ENCODE measurements around the gene EFCAB14.
"Not testable (repeated sequence)": the region's sequence is repeated elsewhere in the genome, so short reads cannot be mapped to it uniquely, and the experiment has no call there.

Gene EFCAB14

GRCh38 chr1:46749921-46750404 is 31.0 kb upstream of the EFCAB14 start:
- peaks cover 12% of the 10 kb centered on the region for H3K4me1 ChIP-seq (ENCODE audit: control insufficient read depth, insufficient read depth, low read length)
- H3K27me3 ChIP-seq (ENCODE audit: control insufficient read depth, insufficient read depth, low read length), result no peaks in the 10 kb centered on the region
- no peak overlapping the region for H3K4me3 ChIP-seq (ENCODE audit: low read length)
- H3K9me3 ChIP-seq (ENCODE audit: control insufficient read depth, low read length), result no peaks in the 10 kb centered on the region
- no peaks in the 10 kb centered on the region for H3K36me3 ChIP-seq (ENCODE audit: control insufficient read depth, insufficient read depth, low read length)
- no peak overlapping the region for H3K9ac ChIP-seq (ENCODE audit: low read length)

GRCh38 chr1:46749404-46749803 is 30.5 kb upstream of the EFCAB14 start:
- Histone ChIP-seq H3K27me3 (ENCODE audit: control insufficient read depth, insufficient read depth, low read length) (peaks cover 3% of the 10 kb centered on the region), H3K9ac (ENCODE audit: low read length) (no peak overlapping the region)

DNA sequence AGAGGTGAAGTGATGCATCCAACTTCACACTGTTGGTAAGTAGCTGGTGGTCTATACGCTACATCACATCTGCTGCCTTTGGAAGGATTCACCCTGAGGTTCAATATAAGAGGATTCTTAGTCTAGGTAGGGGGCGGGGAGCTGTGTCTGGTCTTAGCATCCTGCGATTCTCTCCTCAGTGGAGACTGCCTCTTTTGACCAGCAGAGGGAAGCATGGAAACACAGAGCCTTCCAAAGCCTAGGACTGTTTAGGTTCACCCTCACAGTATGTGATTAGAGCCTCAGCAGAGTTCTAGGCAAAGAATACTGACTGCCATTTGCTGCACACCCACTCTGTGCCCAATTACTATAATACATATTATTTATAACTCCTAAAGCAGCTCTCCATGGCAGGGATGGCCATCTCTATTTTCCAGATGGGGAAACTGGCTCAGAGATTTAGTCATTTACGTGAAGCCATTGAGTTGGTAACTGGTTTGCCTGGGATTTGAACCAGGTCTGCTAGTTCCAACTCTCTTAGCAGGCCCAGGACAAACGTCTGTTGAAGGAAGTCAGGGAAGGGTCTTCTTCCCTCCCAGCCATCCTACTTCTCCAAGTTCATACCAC is 28.9 kb upstream of the EFCAB14 start:
- peaks cover 3% of the 10 kb centered on the region for H3K27me3 ChIP-seq (ENCODE audit: control insufficient read depth, insufficient read depth, low read length)
- H3K9me3 ChIP-seq (ENCODE audit: control insufficient read depth, low read length), result no peaks in the 10 kb centered on the region
- H3K4me1 ChIP-seq (ENCODE audit: control insufficient read depth, insufficient read depth, low read length), result no peaks in the 10 kb centered on the region
- no peak overlapping the region for H3K4me3 ChIP-seq (ENCODE audit: low read length)
- H3K36me3 ChIP-seq (ENCODE audit: control insufficient read depth, insufficient read depth, low read length), result no peaks in the 10 kb centered on the region
- H3K9ac ChIP-seq (ENCODE audit: low read length), result no peak overlapping the region

More at GRCh38 chr1:46749404-46749803, 30.5 kb upstream of the EFCAB14 start:
- no peaks in the 10 kb centered on the region for H3K36me3 ChIP-seq (ENCODE audit: control insufficient read depth, insufficient read depth, low read length)
- H3K4me1 ChIP-seq (ENCODE audit: control insufficient read depth, insufficient read depth, low read length), result peaks cover 7% of the 10 kb centered on the region
- no peak overlapping the region for H3K4me3 ChIP-seq (ENCODE audit: low read length)
- no peaks in the 10 kb centered on the region for H3K9me3 ChIP-seq (ENCODE audit: control insufficient read depth, low read length)

DNA sequence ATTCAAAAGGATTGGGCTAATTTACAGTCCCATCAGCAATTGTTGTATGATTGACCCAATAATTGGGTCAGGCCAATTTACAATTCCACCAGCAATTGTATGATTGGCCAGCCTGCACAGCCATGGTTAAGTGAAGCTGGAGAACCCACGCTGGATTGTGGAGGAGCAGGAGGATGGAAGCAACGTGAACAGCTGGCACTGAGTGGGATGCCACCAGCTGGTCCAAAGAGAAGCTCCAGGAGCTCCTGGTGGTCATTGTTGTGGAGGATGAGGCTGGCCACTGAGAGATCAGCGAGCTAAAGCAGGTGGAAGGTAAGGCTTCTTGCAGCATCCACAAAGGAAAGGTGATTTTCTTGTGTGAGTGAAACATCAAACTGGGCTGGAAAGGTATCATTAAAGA is 23.2 kb upstream of the EFCAB14 start:
- H3K4me3 ChIP-seq (ENCODE audit: low read length), result no peak overlapping the region
- peaks cover 12% of the 10 kb centered on the region for H3K27me3 ChIP-seq (ENCODE audit: control insufficient read depth, insufficient read depth, low read length)

DNA sequence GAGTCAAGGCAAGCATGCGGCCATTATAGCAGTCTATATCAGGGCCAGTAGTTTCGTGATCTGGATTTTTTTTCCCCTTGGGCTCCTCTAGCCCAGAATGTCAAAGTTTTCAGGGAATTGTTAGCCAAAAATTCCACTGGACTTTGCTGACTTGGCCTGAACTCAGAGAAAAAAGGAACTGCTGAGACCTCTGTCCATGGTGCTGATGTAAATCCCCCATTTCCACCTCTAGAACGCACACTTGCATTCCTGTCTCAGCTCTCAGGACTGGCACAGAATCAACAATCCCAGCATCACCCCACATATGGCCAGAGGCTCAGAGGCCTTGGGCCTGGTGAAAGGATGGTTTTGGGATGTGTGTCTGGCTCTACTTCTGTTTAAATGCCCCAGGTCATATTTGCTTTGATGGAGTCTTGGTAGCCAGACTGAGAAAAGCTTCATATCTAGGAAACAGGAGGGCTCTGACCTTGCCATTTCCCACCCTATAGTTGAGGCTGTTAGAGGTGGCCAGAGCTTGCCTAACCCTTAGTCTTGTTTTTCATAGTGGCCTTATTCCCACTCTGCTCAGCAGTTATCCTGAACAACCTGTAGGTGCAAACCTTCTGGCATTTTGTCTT is 16.9 kb upstream of the EFCAB14 start:
- H3K4me1 ChIP-seq (ENCODE audit: control insufficient read depth, insufficient read depth, low read length), result no peaks in the 10 kb centered on the region
- no peak overlapping the region for H3K9ac ChIP-seq (ENCODE audit: low read length)
- H3K9me3 ChIP-seq (ENCODE audit: control insufficient read depth, low read length), result no peaks in the 10 kb centered on the region
- no peaks in the 10 kb centered on the region for H3K27me3 ChIP-seq (ENCODE audit: control insufficient read depth, insufficient read depth, low read length)
- H3K36me3 ChIP-seq (ENCODE audit: control insufficient read depth, insufficient read depth, low read length), result no peaks in the 10 kb centered on the region
- no peak overlapping the region for H3K4me3 ChIP-seq (ENCODE audit: low read length)

More for the DNA sequence above, 23.2 kb upstream of the EFCAB14 start:
- Histone ChIP-seq H3K9me3 (ENCODE audit: control insufficient read depth, low read length) (no peaks in the 10 kb centered on the region), H3K9ac (ENCODE audit: low read length) (no peak overlapping the region), H3K36me3 (ENCODE audit: control insufficient read depth, insufficient read depth, low read length) (no peaks in the 10 kb centered on the region), H3K4me1 (ENCODE audit: control insufficient read depth, insufficient read depth, low read length) (no peaks in the 10 kb centered on the region)

DNA sequence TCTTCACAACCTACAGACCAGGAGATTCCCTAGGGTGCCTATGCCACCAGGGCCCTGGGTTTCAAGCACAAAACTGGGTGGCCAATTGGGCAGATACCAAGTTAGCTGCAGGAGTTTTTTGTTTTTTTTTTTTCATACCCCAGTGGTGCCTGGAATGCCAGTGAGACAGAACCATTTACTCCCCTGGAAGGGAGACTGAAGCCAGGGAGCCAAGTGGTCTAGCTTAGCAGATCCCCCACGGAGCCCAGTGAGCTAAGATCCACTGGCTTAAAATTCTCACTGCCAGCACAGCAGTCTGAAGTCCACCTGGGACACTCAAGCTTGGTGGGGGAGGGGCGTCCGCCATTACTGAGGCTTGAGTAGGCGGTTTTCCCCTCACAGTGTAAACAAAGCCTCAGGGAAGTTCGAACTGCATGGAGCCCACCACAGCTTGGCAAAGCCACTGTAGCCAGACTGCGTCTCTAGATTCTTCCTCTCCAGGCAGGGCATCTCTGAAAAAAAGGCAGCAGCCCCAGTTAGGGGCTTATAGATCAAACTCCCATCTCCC is 9.5 kb upstream of the EFCAB14 start:
- not testable (repeated sequence) for H3K36me3 ChIP-seq (ENCODE audit: control insufficient read depth, insufficient read depth, low read length); H3K9me3 ChIP-seq (ENCODE audit: control insufficient read depth, low read length); H3K4me3 ChIP-seq (ENCODE audit: low read length); H3K27me3 ChIP-seq (ENCODE audit: control insufficient read depth, insufficient read depth, low read length); H3K9ac ChIP-seq (ENCODE audit: low read length); H3K4me1 ChIP-seq (ENCODE audit: control insufficient read depth, insufficient read depth, low read length)

DNA sequence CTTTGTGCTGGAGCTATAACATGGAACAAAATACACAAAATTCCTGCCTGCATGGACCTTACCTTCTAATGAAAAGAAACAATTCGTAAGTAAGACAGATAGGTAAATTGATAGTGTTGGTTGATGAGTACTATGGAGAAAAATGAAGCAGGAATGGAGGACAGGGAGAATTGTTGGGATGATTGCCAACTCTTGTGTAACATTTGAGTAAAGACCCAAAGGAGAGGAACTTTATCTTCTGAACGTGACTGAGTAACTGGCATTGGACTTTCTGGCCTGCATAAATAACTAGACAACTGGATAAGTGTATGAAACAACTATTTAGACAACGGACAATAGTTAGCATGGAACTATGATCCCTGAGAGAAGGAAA is 6.8 kb upstream of the EFCAB14 start:
- no peaks in the 10 kb centered on the region for H3K27me3 ChIP-seq (ENCODE audit: control insufficient read depth, insufficient read depth, low read length)
- peaks cover 21% of the 10 kb centered on the region for H3K4me1 ChIP-seq (ENCODE audit: control insufficient read depth, insufficient read depth, low read length)
- H3K9ac ChIP-seq (ENCODE audit: low read length), result no peak overlapping the region
- H3K36me3 ChIP-seq (ENCODE audit: control insufficient read depth, insufficient read depth, low read length), result no peaks in the 10 kb centered on the region
- H3K9me3 ChIP-seq (ENCODE audit: control insufficient read depth, low read length), result no peaks in the 10 kb centered on the region
- H3K4me3 ChIP-seq (ENCODE audit: low read length), result no peak overlapping the region

GRCh38 chr1:46724991-46725735 is 6.2 kb upstream of the EFCAB14 start:
- H3K9ac ChIP-seq (ENCODE audit: low read length), result no peak overlapping the region
- peaks cover 24% of the 10 kb centered on the region for H3K4me1 ChIP-seq (ENCODE audit: control insufficient read depth, insufficient read depth, low read length)
- no peaks in the 10 kb centered on the region for H3K27me3 ChIP-seq (ENCODE audit: control insufficient read depth, insufficient read depth, low read length)
- H3K36me3 ChIP-seq (ENCODE audit: control insufficient read depth, insufficient read depth, low read length), result no peaks in the 10 kb centered on the region
- no peak overlapping the region for H3K4me3 ChIP-seq (ENCODE audit: low read length)
- H3K9me3 ChIP-seq (ENCODE audit: control insufficient read depth, low read length), result no peaks in the 10 kb centered on the region

DNA sequence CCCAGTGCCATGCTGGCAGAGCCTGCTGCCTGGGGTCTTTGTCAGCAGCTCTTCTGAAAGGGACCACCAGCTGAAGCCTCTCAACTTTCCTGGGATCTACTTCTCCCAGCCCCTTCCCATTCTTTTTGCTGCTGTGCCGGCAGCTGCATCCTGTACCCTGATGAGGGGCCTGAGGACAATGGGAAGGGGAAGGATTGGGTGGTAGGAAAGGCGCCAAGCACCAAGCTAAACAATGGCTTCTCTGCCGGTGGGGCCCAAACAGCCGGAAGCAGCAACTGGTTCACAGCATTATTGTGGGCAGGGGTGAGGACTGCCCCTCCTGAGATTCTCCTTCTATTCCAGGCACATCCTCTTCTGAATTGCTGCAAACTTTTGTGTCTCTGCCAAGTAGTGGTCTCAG is 5.0 kb upstream of the EFCAB14 start:
- H3K9me3 ChIP-seq (ENCODE audit: control insufficient read depth, low read length), result no peaks in the 10 kb centered on the region

DNA sequence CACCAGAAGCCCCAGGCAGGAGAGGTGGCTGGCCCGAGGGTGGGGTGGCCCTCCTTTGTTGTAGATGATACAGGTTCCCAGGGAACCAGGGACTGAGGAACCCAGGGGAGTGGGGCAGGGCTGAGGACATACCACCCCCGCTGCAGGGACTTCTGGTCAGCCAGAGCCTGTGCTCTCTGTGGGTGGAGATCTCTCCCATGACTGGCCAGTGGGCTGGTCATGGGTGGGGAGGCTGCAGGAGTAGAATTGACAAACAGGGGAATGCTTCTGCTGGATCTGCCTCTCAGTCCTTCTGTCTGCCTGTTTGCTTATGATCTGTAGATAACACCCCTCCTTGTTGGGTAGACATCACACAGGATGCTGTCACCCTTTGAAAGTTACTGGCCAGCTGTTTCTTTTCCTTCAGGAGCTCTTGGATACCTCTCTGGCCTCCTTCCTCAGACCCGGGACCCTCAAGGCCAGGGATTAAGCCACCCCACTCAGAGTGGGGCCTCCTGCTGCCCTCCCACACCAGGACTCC is 2.8 kb upstream of the EFCAB14 start:
- H3K36me3 ChIP-seq (ENCODE audit: control insufficient read depth, insufficient read depth, low read length), result no peaks in the 10 kb centered on the region
- H3K9ac ChIP-seq (ENCODE audit: low read length), result no peak overlapping the region
- no peaks in the 10 kb centered on the region for H3K27me3 ChIP-seq (ENCODE audit: control insufficient read depth, insufficient read depth, low read length)
- H3K9me3 ChIP-seq (ENCODE audit: control insufficient read depth, low read length), result no peaks in the 10 kb centered on the region
- H3K4me3 ChIP-seq (ENCODE audit: low read length), result no peak overlapping the region
- peaks cover 38% of the 10 kb centered on the region for H3K4me1 ChIP-seq (ENCODE audit: control insufficient read depth, insufficient read depth, low read length)

More for the DNA sequence above, 5.0 kb upstream of the EFCAB14 start:
- Histone ChIP-seq H3K9ac (ENCODE audit: low read length) (no peak overlapping the region), H3K27me3 (ENCODE audit: control insufficient read depth, insufficient read depth, low read length) (no peaks in the 10 kb centered on the region), H3K4me3 (ENCODE audit: low read length) (no peak overlapping the region), H3K36me3 (ENCODE audit: control insufficient read depth, insufficient read depth, low read length) (no peaks in the 10 kb centered on the region), H3K4me1 (ENCODE audit: control insufficient read depth, insufficient read depth, low read length) (peaks cover 24% of the 10 kb centered on the region)

GRCh38 chr1:46721204-46721603 is 2.3 kb upstream of the EFCAB14 start:
- H3K27me3 ChIP-seq (ENCODE audit: control insufficient read depth, insufficient read depth, low read length), result no peaks in the 10 kb centered on the region
- no peaks in the 10 kb centered on the region for H3K36me3 ChIP-seq (ENCODE audit: control insufficient read depth, insufficient read depth, low read length)
- H3K4me1 ChIP-seq (ENCODE audit: control insufficient read depth, insufficient read depth, low read length), result peaks cover 40% of the 10 kb centered on the region
- H3K9ac ChIP-seq (ENCODE audit: low read length), result no peak overlapping the region
- H3K9me3 ChIP-seq (ENCODE audit: control insufficient read depth, low read length), result no peaks in the 10 kb centered on the region
- H3K4me3 ChIP-seq (ENCODE audit: low read length), result no peak overlapping the region

GRCh38 chr1:46720319-46720718 is 1.4 kb upstream of the EFCAB14 start:
- peaks cover 45% of the 10 kb centered on the region for H3K4me1 ChIP-seq (ENCODE audit: control insufficient read depth, insufficient read depth, low read length)
- H3K27me3 ChIP-seq (ENCODE audit: control insufficient read depth, insufficient read depth, low read length); H3K36me3 ChIP-seq (ENCODE audit: control insufficient read depth, insufficient read depth, low read length); H3K9me3 ChIP-seq (ENCODE audit: control insufficient read depth, low read length); H3K4me3 ChIP-seq (ENCODE audit: low read length); H3K9ac ChIP-seq (ENCODE audit: low read length): not testable (repeated sequence)

Measured in mucosa of stomach (tissue), 1 donor.